Activated CD4-positive, alpha-beta T cell treated with anti-CD3 and anti-CD28 coated beads, Interleukin-2, amount 10 ng/mL, durations not matched to agents 7 days and 5 days (primary cell): Measurements from ENCODE around the gene ZC2HC1C. TPM values are rescaled to one million over a fixed set of nuclear protein-coding genes. Genes with fewer than 3 reads are reported as not detected.
"Not testable (repeated sequence)": the region's sequence is repeated elsewhere in the genome, so short reads cannot be mapped to it uniquely, and the experiment has no call there.

Experiments used
- CTCF ChIA-PET: fragments of 350-600 bp; sonication (Branson Sonifier 250); formaldehyde crosslinking; loops from one replicate; lab custom pipeline; 2021; ENCODE audit warnings: antibody characterized with exemption; lab: Charles Lee
- POLR2A ChIA-PET: fragments of 350-600 bp; sonication (Branson Sonifier 250); formaldehyde crosslinking; loops from one replicate; lab custom pipeline; 2021; ENCODE audit warnings: antibody characterized with exemption; lab: Charles Lee
- DNase-seq: peaks from one replicate; pipeline ENCODE4 v3.0.0-alpha.2; 2020
- H3K27ac Mint-ChIP-seq: one replicate; pipeline ENCODE4 v1.8.0; 2021; ENCODE audit warnings: mild to moderate bottlenecking, moderate library complexity, mixed read lengths
- H3K27me3 Mint-ChIP-seq: one replicate; pipeline ENCODE4 v1.8.0; 2021; ENCODE audit warnings: mixed read lengths
- H3K36me3 Mint-ChIP-seq: one replicate; pipeline ENCODE4 v1.8.0; 2021; ENCODE audit warnings: low read depth, mixed read lengths
- H3K4me1 Mint-ChIP-seq: one replicate; pipeline ENCODE4 v1.8.0; 2021; ENCODE audit warnings: mixed read lengths
- H3K4me3 Mint-ChIP-seq: one replicate; pipeline ENCODE4 v1.8.0; 2021; ENCODE audit warnings: mild to moderate bottlenecking, moderate library complexity, mixed read lengths
- H3K9me3 Mint-ChIP-seq: one replicate; pipeline ENCODE4 v1.8.0; 2021; ENCODE audit warnings: mixed read lengths
- total RNA-seq, 2 experiments: library from RNA; stranded (reverse); gene quantifications; one replicate each; pipeline ENCODE4 v1.2.3, GENCODE V29; 2021

Gene ZC2HC1C
- total RNA-seq, 2 experiments from 2014 or later, result 3.1 to 3.3 TPM

DNA sequence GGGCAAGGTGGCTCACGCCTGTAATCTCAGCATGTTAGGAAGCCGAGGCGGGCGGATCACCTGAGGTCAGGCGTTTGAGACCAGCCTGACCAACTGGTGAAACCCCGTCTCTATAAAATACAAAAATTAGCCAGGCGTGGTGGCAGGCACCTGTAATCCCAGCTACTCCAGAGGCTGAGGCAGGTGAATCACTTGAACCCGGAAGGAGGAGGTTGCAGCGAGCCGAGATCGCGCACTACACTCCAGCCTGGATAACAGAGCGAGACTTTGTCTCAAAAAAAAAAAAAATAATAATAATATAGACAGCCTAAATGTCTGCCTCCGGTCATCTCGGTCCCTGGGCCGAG, 58.0 kb downstream of the ZC2HC1C start:
- not testable (repeated sequence) for H3K27me3 Mint-ChIP-seq, H3K9me3 Mint-ChIP-seq, DNase-seq
- Mint-ChIP-seq H3K4me3 (peak overlapping the region; percentile 98), H3K4me1 (peaks cover 38% of the 10 kb centered on the region), H3K27ac (peak overlapping the region; percentile 99), H3K36me3 (peaks cover 16% of the 10 kb centered on the region)
- ChIA-PET CTCF (interaction anchor here (1.0 to 6.2 kb wide), 5 partner anchors 26 to 176 kb away, joined by 3 to 40 read pairs (median 4); no protein-coding TSS in a partner anchor), POLR2A (interaction anchor here (1.3 kb wide), 1 partner anchor 131 kb away, joined by 5 read pairs; no protein-coding TSS in a partner anchor)

GRCh38 chr14:75127903-75128595, 58.6 kb downstream of the ZC2HC1C start:
- ChIA-PET CTCF (interaction anchor here (0.9 to 6.2 kb wide), 2 partner anchors 168 to 175 kb away, joined by 3 to 40 read pairs; no protein-coding TSS in a partner anchor), POLR2A (no interaction called here)
- DNase-seq, result no peak
- H3K4me3 Mint-ChIP-seq, result peak overlapping the region; percentile 98
- H3K9me3 Mint-ChIP-seq, result no peaks in the 10 kb centered on the region
- peaks cover 18% of the 10 kb centered on the region for H3K36me3 Mint-ChIP-seq
- H3K27ac Mint-ChIP-seq, result peak overlapping the region; percentile 99
- no peaks in the 10 kb centered on the region for H3K27me3 Mint-ChIP-seq
- H3K4me1 Mint-ChIP-seq, result peaks cover 41% of the 10 kb centered on the region

DNA sequence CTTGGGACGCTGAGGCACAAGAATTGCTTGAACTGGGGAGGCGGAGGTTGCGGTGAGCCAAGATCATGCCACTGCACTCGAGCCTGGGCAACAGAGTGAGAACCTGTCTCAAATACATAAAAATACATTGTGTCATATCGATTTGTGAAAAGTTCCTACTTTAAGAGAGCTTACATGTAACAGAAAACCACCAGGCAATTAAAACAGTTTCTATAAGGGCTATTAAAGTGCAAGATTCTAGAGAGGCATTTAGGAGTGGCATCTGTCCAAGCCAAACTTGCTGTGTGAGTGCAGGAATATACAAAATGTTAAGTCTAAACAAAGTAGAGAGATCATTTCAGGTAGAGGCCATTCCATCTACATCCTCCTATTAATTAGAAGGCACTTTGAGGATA, 59.2 kb downstream of the ZC2HC1C start:
- CTCF ChIA-PET, result interaction anchor here (0.9 to 6.2 kb wide), 3 partner anchors 167 to 174 kb away, joined by 3 to 40 read pairs (median 9); no protein-coding TSS in a partner anchor
- POLR2A ChIA-PET, result no interaction called here
- peaks cover 22% of the 10 kb centered on the region for H3K36me3 Mint-ChIP-seq
- H3K9me3 Mint-ChIP-seq, result no peaks in the 10 kb centered on the region
- H3K4me3 Mint-ChIP-seq, result peak overlapping the region; percentile 41
- no peak for DNase-seq
- H3K27me3 Mint-ChIP-seq, result no peaks in the 10 kb centered on the region
- no peak overlapping the region for H3K27ac Mint-ChIP-seq
- H3K4me1 Mint-ChIP-seq, result peaks cover 38% of the 10 kb centered on the region

Other genes starting within 250 kb of the ZC2HC1C start
- not detected for gene PROX2, start 193.5 kb upstream of the ZC2HC1C start, total RNA-seq
- 100 to 1,000 TPM in 1 of 2 experiments, 10 to 100 TPM in 1; 92.6 to 106 TPM for gene DLST, start 187.7 kb upstream of the ZC2HC1C start, total RNA-seq
- 1 to 10 TPM; 4.5 to 4.6 TPM for gene RPS6KL1, start 146.4 kb upstream of the ZC2HC1C start, total RNA-seq
- gene PGF, start 114.0 kb upstream of the ZC2HC1C start, total RNA-seq, result under 1 TPM; 0.12 to 0.15 TPM
- 10 to 100 TPM; 53.0 to 58.1 TPM for gene EIF2B2, start 66.7 kb upstream of the ZC2HC1C start, total RNA-seq
- gene MLH3, start 18.2 kb upstream of the ZC2HC1C start, total RNA-seq, result 10 to 100 TPM; 17.0 to 17.3 TPM
- gene ACYP1, start 5.6 kb upstream of the ZC2HC1C start, total RNA-seq, result 10 to 100 TPM; 52.4 to 62.0 TPM
- gene NEK9, start 57.4 kb downstream of the ZC2HC1C start, total RNA-seq, result 10 to 100 TPM; 74.9 to 81.6 TPM
- gene TMED10, start 107.0 kb downstream of the ZC2HC1C start, total RNA-seq, result 100 to 1,000 TPM; 175 to 213 TPM
- gene FOS, start 209.2 kb downstream of the ZC2HC1C start, total RNA-seq, result 10 to 100 TPM; 28.0 to 35.7 TPM